PC-9 (cell line): Measurements from ENCODE around the gene PCDHA10. TPM values are rescaled to one million over a fixed set of nuclear protein-coding genes. Genes with fewer than 3 reads are reported as not detected.
"Not testable (repeated sequence)": the region's sequence is repeated elsewhere in the genome, so short reads cannot be mapped to it uniquely, and the experiment has no call there.

ENCODE experiments used
- BruUV-seq: library from RNA; stranded (reverse); fragments of 400-500 nt; replicated peaks from 2 replicates; lab custom pipeline; 2021; lab: Mats Ljungman, UMichigan
- CTCF ChIA-PET: fragments of 300-600 bp; sonication (Branson Sonifier 250); formaldehyde crosslinking; loops from one replicate; lab custom pipeline; 2022; ENCODE audit warnings: antibody characterized with exemption; lab: Charles Lee
- POLR2A ChIA-PET: fragments of 300-600 bp; sonication (Branson Sonifier 250); formaldehyde crosslinking; loops from one replicate; lab custom pipeline; 2022; ENCODE audit warnings: antibody characterized with exemption; ENCODE audit not compliant: unreplicated experiment; lab: Charles Lee
- DNase-seq, 2 experiments: peaks; one replicate each; pipeline versions ENCODE4 v3.0.0 to v3.0.0-alpha.2; 2015 to 2022; ENCODE audit warnings: mixed read lengths in 1 of 2
- H2AFZ ChIP-seq: fragments of 200-600 bp; sonication (generic); 2 replicates; pipeline ENCODE4 v1.8.1; 2017; ENCODE audit warnings: antibody characterized with exemption
- H3F3A ChIP-seq: fragments of 200-600 bp; sonication (generic); 2 replicates; pipeline ENCODE4 v1.8.1; 2017; ENCODE audit warnings: antibody characterized with exemption, mild to moderate bottlenecking, low read depth; ENCODE audit not compliant: insufficient read depth
- H3K27ac ChIP-seq: fragments of 200-600 bp; sonication (generic); 2 replicates; pipeline ENCODE4 v1.6.1; 2016; ENCODE audit warnings: mixed run types
- H3K27me3 ChIP-seq: fragments of 200-600 bp; sonication (generic); 2 replicates; pipeline ENCODE4 v1.6.1; 2016; ENCODE audit warnings: low read depth, mixed run types; ENCODE audit not compliant: insufficient read depth
- H3K36me3 ChIP-seq: fragments of 200-600 bp; sonication (generic); 2 replicates; pipeline ENCODE4 v1.6.1; 2016; ENCODE audit warnings: low read depth, mixed run types
- H3K4me1 ChIP-seq: fragments of 200-600 bp; sonication (generic); replicated peaks from 2 replicates; pipeline ENCODE4 v1.6.1; 2016; ENCODE audit warnings: mixed run types; ENCODE audit not compliant: insufficient read depth
- H3K4me2 ChIP-seq: fragments of 200-600 bp; sonication (generic); 2 replicates; pipeline ENCODE4 v1.6.1; 2017; ENCODE audit warnings: mixed run types
- H3K4me3 ChIP-seq: fragments of 200-600 bp; sonication (generic); 2 replicates; pipeline ENCODE4 v1.6.1; 2016; ENCODE audit warnings: mixed run types
- H3K79me2 ChIP-seq: fragments of 200-600 bp; sonication (generic); 2 replicates; pipeline ENCODE4 v1.6.1; 2017; ENCODE audit warnings: low read depth, mixed run types
- H3K9me2 ChIP-seq: fragments of 200-600 bp; sonication (generic); 2 replicates; pipeline ENCODE4 v1.8.1; 2017; ENCODE audit warnings: mild to moderate bottlenecking; ENCODE audit not compliant: insufficient read depth
- H3K9me3 ChIP-seq: fragments of 200-600 bp; sonication (generic); 2 replicates; pipeline ENCODE4 v1.8.1; 2016; ENCODE audit warnings: low read depth; ENCODE audit not compliant: insufficient read depth
- H4K20me1 ChIP-seq: fragments of 200-600 bp; sonication (generic); 2 replicates; pipeline ENCODE4 v1.8.1; 2017; ENCODE audit not compliant: insufficient read depth
- CTCF ChIP-seq: fragments of 200-600 bp; sonication (generic); conservative IDR thresholded peaks from 2 replicates; pipeline ENCODE4 v1.6.1; 2017; ENCODE audit warnings: mixed run types, antibody characterized with exemption, mild to moderate bottlenecking, moderate library complexity
- EZH2 ChIP-seq: fragments of 200-600 bp; sonication (generic); IDR thresholded peaks from 2 replicates; pipeline ENCODE4 v1.8.0; 2017; ENCODE audit warnings: antibody characterized with exemption, low read depth
- intact Hi-C: fragments of 100-400 bp; cut with micrococcal nuclease; formaldehyde crosslinking; loops from one replicate; pipeline ENCODE4 v1.10.0; 2022; ENCODE audit not compliant: unreplicated experiment
- total RNA-seq: library from RNA; stranded (reverse); gene quantifications from 2 replicates; pipeline ENCODE4 v1.2.3, GENCODE V29; 2021

PCDHA10 gene
- total RNA-seq, 1 experiment from 2014 or later, result not detected

GRCh38 chr5:140875085-140876065, 19.7 kb downstream of the PCDHA10 start, which contains the start of gene PCDHA12:
Gene PCDHA12 (plus strand): TSS chr5:140875308. CDS start chr5:140875473, 165 bp downstream.
- intact Hi-C loops, result loop anchor here (1.0 kb wide), 1 partner anchor 166 kb away; no protein-coding TSS in a partner anchor
- no peaks in the 10 kb centered on the region for H3K36me3 ChIP-seq
- no peak within 1 kb of the TSS for H3K4me2 ChIP-seq
- POLR2A ChIA-PET, result no interaction called here
- no TSS peak for BruUV-seq
- H3K9me3 ChIP-seq, result no peaks in the 10 kb centered on the region
- H4K20me1 ChIP-seq, result no peaks in the 10 kb centered on the region
- H3K4me3 ChIP-seq, result no peak within 1 kb of the TSS
- H2AFZ ChIP-seq, result no peak within 1 kb of the TSS
- H3K27me3 ChIP-seq, result no peaks in the 10 kb centered on the region
- no peak within 1 kb of the TSS for H3K27ac ChIP-seq
- no peaks in the 10 kb centered on the region for H3K4me1 ChIP-seq
- H3K79me2 ChIP-seq, result no peaks in the 10 kb centered on the region
- CTCF ChIA-PET, result no interaction called here
- H3K9me2 ChIP-seq, result no peaks in the 10 kb centered on the region
- no peaks in the 10 kb centered on the region for H3F3A ChIP-seq
- TF ChIP-seq CTCF (no peak), EZH2 (no peak)
- no peak for DNase-seq

- H3F3A ChIP-seq, H3K36me3 ChIP-seq, H3K27ac ChIP-seq, DNase-seq, H3K9me3 ChIP-seq, CTCF ChIA-PET, H3K4me1 ChIP-seq, H3K9me2 ChIP-seq, H4K20me1 ChIP-seq, H2AFZ ChIP-seq, H3K4me3 ChIP-seq, POLR2A ChIA-PET, BruUV-seq, H3K79me2 ChIP-seq, H3K27me3 ChIP-seq, H3K4me2 ChIP-seq, intact Hi-C loops: not testable (repeated sequence)
Observed at GRCh38 chr5:140876541-140877261, 21.0 kb downstream of the PCDHA10 start.

- Histone ChIP-seq H3K4me2 (no peak overlapping the region), H3K9me2 (no peaks in the 10 kb centered on the region), H4K20me1 (no peaks in the 10 kb centered on the region), H3K36me3 (no peaks in the 10 kb centered on the region), H3F3A (no peaks in the 10 kb centered on the region), H3K9me3 (no peaks in the 10 kb centered on the region), H3K79me2 (no peaks in the 10 kb centered on the region), H3K4me3 (no peak overlapping the region), H2AFZ (no peak overlapping the region), H3K4me1 (no peaks in the 10 kb centered on the region), H3K27me3 (no peaks in the 10 kb centered on the region), H3K27ac (no peak overlapping the region)
- BruUV-seq, result no TSS peak
- no peak for TF ChIP-seq CTCF
- no peak for TF ChIP-seq EZH2
- DNase-seq, result no peak
- intact Hi-C loops, result no loop called here
- ChIA-PET POLR2A (no interaction called here), CTCF (no interaction called here)
Observed at GRCh38 chr5:140877262-140877581, 21.5 kb downstream of the PCDHA10 start.
